NCI-H82 treated with DMSO at 0.1 percent for 48 hours (cell line): Measurements from ENCODE around the gene ECE1.
A peak's percentile ranks its signal among the peaks of the same experiment; 100 is the strongest.

Experiments
- DNase-seq: peaks from one replicate; lab custom pipeline; 2025; ENCODE audit not compliant: unreplicated experiment; lab: John Stamatoyannopoulos, UW

Gene ECE1

GRCh38 chr1:21289700-21290545 is at the start of gene ECE1:
TSS of gene ECE1 (minus strand) at chr1:21290463. CDS start at chr1:21290414, 49 bp downstream.
- DNase-seq = no peak

- DNase-seq = no peak
These were observed 49.3 kb upstream of the ECE1 start for GRCh38 chr1:21339356-21340229.

GRCh38 chr1:21338573-21339355 is 48.5 kb upstream of the ECE1 start:
- no peak for DNase-seq

GRCh38 chr1:21337928-21338572 is 47.8 kb upstream of the ECE1 start:
- DNase-seq = no peak

- DNase-seq = no peak
These were observed 47.2 kb upstream of the ECE1 start for GRCh38 chr1:21337454-21337927.

- no peak for DNase-seq
These were observed 46.8 kb upstream of the ECE1 start for GRCh38 chr1:21337010-21337437.

- no peak for DNase-seq
These were observed 45.5 kb upstream of the ECE1 start for GRCh38 chr1:21335750-21336224.

GRCh38 chr1:21335088-21335691 is 44.9 kb upstream of the ECE1 start:
- no peak for DNase-seq

- peak; percentile 24 for DNase-seq
These were observed 44.2 kb upstream of the ECE1 start for GRCh38 chr1:21334214-21335087.

- no peak for DNase-seq
These were observed 43.6 kb upstream of the ECE1 start for GRCh38 chr1:21333824-21334213.

- no peak for DNase-seq
These were observed 42.5 kb upstream of the ECE1 start for GRCh38 chr1:21332554-21333311.

- no peak for DNase-seq
These were observed 41.7 kb upstream of the ECE1 start for GRCh38 chr1:21331752-21332478.

- DNase-seq = no peak
These were observed 40.3 kb upstream of the ECE1 start for GRCh38 chr1:21330544-21330943.

GRCh38 chr1:21329209-21329844 is 39.1 kb upstream of the ECE1 start:
- DNase-seq = no peak

GRCh38 chr1:21327566-21328323 is 37.5 kb upstream of the ECE1 start:
- DNase-seq = no peak

- DNase-seq = no peak
These were observed 36.6 kb upstream of the ECE1 start for GRCh38 chr1:21326861-21327344.
